ENCODE results near the gene SEMA3C.

Gene SEMA3C

DNA sequence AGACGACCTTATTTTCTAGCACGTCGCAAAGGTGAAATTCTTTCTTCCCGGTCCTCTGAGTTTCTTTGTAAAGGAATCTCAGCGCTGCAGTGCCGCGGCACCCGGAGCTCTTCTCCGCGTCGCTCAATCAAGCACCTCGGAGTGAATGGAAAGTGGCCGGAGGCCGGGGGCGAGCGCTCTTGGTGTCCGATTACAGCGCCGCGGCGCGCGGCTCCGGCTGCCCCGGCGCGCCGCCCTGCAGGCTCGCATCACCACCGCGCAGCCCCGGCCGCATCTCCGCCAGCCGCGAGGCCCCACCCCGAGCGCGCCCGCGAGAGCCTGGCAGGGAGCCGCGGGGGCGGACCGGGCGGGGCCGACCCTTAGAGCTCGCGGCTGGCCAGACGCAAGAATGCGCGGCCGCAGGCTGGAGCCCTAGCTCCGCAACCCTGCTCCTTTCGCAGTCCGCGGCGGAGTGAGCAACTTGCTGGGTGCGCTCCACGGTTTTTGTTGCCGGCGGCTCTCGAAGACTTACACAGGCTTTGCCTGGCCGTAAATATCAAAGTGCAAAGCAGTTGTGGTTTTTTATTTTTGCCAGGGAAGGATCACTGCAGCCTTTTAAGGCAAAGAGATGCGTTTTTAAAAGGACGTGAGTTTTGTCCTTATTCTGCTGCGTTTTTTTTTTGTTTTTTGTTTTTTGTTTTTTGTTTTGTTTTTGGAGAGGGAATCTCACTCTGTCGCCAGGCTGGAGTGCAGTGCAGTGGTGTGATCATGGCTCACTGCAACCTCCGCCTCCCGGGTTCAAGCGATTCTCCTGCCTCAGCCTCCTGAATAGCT, at the start of gene SEMA3C:
Gene SEMA3C, minus strand, starts transcription at position 143 of the 813 bp plus-strand sequence. CDS start 2,270 bp downstream, outside the sequence.
- TF ChIP-seq, protein P1, sequence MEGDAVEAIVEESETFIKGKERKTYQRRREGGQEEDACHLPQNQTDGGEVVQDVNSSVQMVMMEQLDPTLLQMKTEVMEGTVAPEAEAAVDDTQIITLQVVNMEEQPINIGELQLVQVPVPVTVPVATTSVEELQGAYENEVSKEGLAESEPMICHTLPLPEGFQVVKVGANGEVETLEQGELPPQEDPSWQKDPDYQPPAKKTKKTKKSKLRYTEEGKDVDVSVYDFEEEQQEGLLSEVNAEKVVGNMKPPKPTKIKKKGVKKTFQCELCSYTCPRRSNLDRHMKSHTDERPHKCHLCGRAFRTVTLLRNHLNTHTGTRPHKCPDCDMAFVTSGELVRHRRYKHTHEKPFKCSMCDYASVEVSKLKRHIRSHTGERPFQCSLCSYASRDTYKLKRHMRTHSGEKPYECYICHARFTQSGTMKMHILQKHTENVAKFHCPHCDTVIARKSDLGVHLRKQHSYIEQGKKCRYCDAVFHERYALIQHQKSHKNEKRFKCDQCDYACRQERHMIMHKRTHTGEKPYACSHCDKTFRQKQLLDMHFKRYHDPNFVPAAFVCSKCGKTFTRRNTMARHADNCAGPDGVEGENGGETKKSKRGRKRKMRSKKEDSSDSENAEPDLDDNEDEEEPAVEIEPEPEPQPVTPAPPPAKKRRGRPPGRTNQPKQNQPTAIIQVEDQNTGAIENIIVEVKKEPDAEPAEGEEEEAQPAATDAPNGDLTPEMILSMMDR (IDR thresholded peaks at IDR 0.05) = peak; percentile 32

DNA sequence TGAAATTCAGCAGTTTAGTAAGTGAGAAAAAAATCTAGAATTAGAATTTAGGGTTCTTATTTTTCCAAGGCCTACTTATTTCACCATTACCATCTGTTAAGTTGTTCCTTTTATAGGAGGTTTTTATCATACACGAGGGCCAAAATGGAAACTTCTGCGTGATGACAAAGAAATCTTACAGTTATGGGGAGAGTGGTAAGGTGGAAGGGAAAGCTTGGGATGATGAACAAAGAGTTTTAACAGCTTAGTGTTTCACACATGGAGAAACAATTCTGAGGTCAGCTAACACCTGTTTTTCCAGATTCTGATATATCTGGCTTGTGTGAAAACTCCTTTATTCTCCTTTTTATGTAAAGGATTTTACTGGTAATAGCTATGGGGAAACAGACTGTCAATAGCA, 49.8 kb upstream of the SEMA3C start:
- TF ChIP-seq, protein P1 (IDR thresholded peaks at IDR 0.05) = no peak

- TF ChIP-seq, protein P1 (IDR thresholded peaks at IDR 0.05) = no peak
Observed at GRCh38 chr7:80967917-80968297, 49.1 kb upstream of the SEMA3C start.

GRCh38 chr7:80967071-80967916, 48.4 kb upstream of the SEMA3C start:
- TF ChIP-seq, protein P1 (IDR thresholded peaks at IDR 0.05) = no peak

GRCh38 chr7:80960244-80960795, 41.5 kb upstream of the SEMA3C start:
- TF ChIP-seq, protein P1 (IDR thresholded peaks at IDR 0.05) = no peak

GRCh38 chr7:80957226-80957777, 38.5 kb upstream of the SEMA3C start:
- TF ChIP-seq, protein P1 (IDR thresholded peaks at IDR 0.05) = no peak

- TF ChIP-seq, protein P1 (IDR thresholded peaks at IDR 0.05) = no peak
Observed at GRCh38 chr7:80954191-80954590, 35.3 kb upstream of the SEMA3C start.
